Coronary artery (tissue), 2 donors: Measurements from ENCODE around the gene TESMIN.

Experiments used
- DNase-seq: peaks from one replicate; pipeline ENCODE4 v3.0.0-alpha.2; 2017; ENCODE audit warnings: low spot score
- H3K27ac ChIP-seq, 2 donors: fragments of 200-600 bp; sonication (generic); one replicate each; pipeline ENCODE4 v1.5.1; 2016 to 2019
- H3K4me3 ChIP-seq: fragments of 200-600 bp; sonication (generic); 2 replicates; pipeline ENCODE4 v1.5.1; 2016; ENCODE audit warnings: mild to moderate bottlenecking, moderate library complexity
- TF ChIP-seq, protein P1 (sequence below): fragments of 200-600 bp; sonication (generic); IDR thresholded peaks from one replicate; pipeline ENCODE4 v1.5.1; 2019; ENCODE audit warnings: antibody characterized with exemption

The TESMIN gene

GRCh38 chr11:68772936-68773335 lies 21.6 kb upstream of the TESMIN start:
- no peak for DNase-seq
- no peak overlapping the region for H3K4me3 ChIP-seq
- TF ChIP-seq, protein P1, sequence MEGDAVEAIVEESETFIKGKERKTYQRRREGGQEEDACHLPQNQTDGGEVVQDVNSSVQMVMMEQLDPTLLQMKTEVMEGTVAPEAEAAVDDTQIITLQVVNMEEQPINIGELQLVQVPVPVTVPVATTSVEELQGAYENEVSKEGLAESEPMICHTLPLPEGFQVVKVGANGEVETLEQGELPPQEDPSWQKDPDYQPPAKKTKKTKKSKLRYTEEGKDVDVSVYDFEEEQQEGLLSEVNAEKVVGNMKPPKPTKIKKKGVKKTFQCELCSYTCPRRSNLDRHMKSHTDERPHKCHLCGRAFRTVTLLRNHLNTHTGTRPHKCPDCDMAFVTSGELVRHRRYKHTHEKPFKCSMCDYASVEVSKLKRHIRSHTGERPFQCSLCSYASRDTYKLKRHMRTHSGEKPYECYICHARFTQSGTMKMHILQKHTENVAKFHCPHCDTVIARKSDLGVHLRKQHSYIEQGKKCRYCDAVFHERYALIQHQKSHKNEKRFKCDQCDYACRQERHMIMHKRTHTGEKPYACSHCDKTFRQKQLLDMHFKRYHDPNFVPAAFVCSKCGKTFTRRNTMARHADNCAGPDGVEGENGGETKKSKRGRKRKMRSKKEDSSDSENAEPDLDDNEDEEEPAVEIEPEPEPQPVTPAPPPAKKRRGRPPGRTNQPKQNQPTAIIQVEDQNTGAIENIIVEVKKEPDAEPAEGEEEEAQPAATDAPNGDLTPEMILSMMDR, result no peak
- H3K27ac ChIP-seq, result no peak overlapping the region

DNA sequence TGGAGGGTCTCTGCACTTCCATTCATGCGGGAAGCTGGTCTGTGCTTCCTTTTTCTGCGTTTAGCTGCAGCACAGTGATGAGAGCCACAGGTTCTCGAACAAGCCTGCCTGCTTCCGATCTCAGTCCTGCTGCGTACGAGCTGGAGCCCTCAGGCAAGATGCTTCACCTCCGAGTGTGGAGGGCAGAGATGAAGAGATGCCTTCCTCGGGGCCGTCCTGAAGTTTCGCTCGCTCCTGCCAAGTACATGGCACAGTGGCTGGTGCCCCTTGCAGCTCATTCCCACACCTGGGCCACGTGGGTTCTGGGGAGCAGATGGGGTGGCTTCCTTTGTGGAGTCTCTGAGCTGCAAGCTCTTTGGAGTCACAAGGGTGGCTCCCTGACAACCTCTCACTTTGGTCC lies 19.5 kb upstream of the TESMIN start:
- no peak for DNase-seq
- no peak overlapping the region for H3K27ac ChIP-seq
- no peak overlapping the region for H3K4me3 ChIP-seq
- TF ChIP-seq, protein P1, result no peak

DNA sequence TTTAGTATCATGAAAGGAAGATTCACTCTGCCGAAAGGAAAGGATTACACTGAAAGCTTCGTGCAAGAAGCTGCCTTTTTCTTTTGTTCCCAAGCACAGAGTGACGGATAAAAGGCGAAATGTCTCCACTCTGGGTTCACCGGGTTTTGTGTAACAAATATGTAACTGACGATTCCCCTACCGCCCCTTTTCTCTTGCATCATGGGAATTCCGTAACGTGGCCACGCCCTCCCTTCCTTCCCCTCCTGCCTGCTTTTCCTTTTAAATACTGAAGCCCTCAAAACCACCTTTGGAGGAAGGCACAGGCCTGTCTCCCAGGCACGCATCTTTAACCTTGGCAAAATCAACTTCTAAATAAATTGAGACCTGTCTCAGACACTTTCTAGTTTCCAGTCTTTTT lies 16.4 kb upstream of the TESMIN start:
- TF ChIP-seq, protein P1, result no peak
- no peak overlapping the region for H3K27ac ChIP-seq
- no peak overlapping the region for H3K4me3 ChIP-seq
- DNase-seq, result no peak

DNA sequence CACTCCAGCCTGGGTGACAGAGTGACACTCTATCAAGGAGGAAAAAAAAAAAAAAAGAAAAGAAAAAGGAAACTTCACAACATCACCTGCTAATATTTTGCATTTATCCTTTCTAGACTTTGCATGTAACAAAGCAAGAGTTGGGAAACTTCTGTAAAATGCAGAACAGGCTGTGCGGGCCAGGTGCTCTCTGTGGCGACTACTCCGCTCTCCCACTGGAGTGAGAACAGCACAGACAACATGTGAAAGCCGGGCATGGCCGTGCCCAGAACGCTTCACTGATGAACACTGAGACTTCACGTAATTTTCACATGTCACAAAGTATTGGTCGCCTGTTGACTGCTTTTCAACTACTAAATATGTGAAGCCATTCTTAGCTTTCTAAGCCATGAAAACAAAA lies 15.5 kb upstream of the TESMIN start:
- no peak overlapping the region for H3K4me3 ChIP-seq
- TF ChIP-seq, protein P1, result no peak
- DNase-seq, result no peak
- no peak overlapping the region for H3K27ac ChIP-seq

DNA sequence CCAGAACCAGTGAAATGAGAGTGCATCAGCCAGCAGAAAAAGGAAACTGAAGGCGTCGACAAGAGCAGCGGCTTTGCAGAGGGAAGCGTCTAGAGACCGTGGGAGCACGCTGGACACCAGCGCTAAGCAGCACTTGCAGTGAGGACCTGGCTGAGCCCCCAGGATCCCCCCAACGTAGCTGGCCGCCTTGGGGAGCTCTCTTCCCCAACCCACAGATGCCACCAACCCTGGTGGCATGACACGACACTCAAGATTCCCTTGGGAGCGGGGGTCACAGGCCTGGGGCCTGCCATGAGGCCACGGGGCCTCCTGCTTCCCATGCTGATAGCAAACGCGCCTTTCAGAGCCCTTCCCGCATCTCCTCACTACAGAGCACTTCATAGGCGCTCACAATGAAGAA lies 13.4 kb upstream of the TESMIN start:
- no peak overlapping the region for H3K4me3 ChIP-seq
- TF ChIP-seq, protein P1, result no peak
- no peak for DNase-seq

GRCh38 chr11:68763926-68764657 lies 12.8 kb upstream of the TESMIN start:
- Histone ChIP-seq H3K27ac (no peak overlapping the region), H3K4me3 (no peak overlapping the region)
- TF ChIP-seq, protein P1, result no peak
- DNase-seq, result no peak

More for the DNA sequence above, 13.4 kb upstream of the TESMIN start:
- no peak overlapping the region for H3K27ac ChIP-seq

DNA sequence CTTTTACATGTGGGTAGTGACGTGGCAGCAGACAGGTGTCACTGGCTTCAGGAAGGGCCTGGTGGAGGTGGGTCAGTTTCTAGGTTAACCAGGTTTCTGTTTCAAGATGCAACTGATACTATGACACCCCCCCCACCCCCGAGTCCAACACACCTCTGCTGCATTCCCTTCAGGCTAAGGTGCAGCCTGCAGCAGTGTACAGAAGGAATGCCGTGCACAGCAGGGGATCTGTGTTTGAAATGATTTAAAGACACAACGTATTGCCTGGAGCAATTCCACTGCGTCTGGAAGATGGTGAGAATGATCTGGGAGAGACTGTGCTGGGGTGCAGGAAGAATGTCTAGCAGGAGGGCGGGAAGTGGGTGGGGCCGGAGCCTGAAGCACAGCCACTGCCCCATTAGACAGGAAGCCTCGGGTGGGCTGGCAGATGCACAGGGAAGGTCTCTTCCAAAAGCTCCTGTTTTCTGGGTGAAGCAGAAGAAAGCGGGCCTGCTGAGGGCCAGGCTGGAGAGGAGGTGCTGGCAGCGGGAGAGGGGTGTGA lies 11.9 kb upstream of the TESMIN start:
- TF ChIP-seq, protein P1, result no peak
- no peak overlapping the region for H3K27ac ChIP-seq
- H3K4me3 ChIP-seq, result no peak overlapping the region
- DNase-seq, result no peak
